Measurements from ENCODE around the gene USP25. TPM values are rescaled to one million over a fixed set of nuclear protein-coding genes. Genes with fewer than 3 reads are reported as not detected.

Gene USP25
- total and polyA plus RNA-seq, 7 donors: 20.0 to 149 (median 104) TPM

- no peaks in the 10 kb centered on the region for H3K9me3 ChIP-seq
- DNase-seq (no peak), ATAC-seq (peak in 1 of 4 donors; percentile 18)
- no peaks in the 10 kb centered on the region for H3K36me3 ChIP-seq (ENCODE audit: insufficient read depth in 1 of 2, low read depth in 1 of 2)
- H3K27me3 ChIP-seq (ENCODE audit: insufficient read depth in 3 of 3, low read length in 2 of 3): no peaks in the 10 kb centered on the region
- no peak for TF ChIP-seq CTCF (IDR thresholded peaks at IDR 0.05)
- 61 to 75% (median 68%) methylated on average over 4 of the region's 4 CpGs for WGBS, 3 donors
- intact Hi-C loops (cut with DNase I): loop anchor here in 1 of 2 donors (5.0 kb wide), 1 partner anchor 72 kb away; no protein-coding TSS in a partner anchor
- peak overlapping the region; percentile 46 for H3K27ac ChIP-seq
- peaks cover 50% of the 10 kb centered on the region for H3K4me1 ChIP-seq
- no peak overlapping the region for H3K4me3 ChIP-seq
Observed at GRCh38 chr21:15804247-15805005, 74.6 kb downstream of the USP25 start.

- TF ChIP-seq CTCF (IDR thresholded peaks at IDR 0.05): no peak
- Histone ChIP-seq H3K27me3 (ENCODE audit: insufficient read depth in 3 of 3, low read length in 2 of 3) (no peaks in the 10 kb centered on the region), H3K4me1 (peaks cover 37% of the 10 kb centered on the region), H3K27ac (peak overlapping the region; percentile 72), H3K4me3 (peak overlapping the region; percentile 42), H3K9me3 (no peaks in the 10 kb centered on the region), H3K36me3 (ENCODE audit: insufficient read depth in 1 of 2, low read depth in 1 of 2) (peaks cover 0 to 11% of the 10 kb centered on the region in 2 donors)
- intact Hi-C loops (cut with DNase I): loop anchor here in 1 of 2 donors (5.0 kb wide), 1 partner anchor 77 kb away; no protein-coding TSS in a partner anchor
- 35 to 42% (median 35%) methylated on average over 7 of the region's 7 CpGs for WGBS, 3 donors
- DNase-seq: no peak
- ATAC-seq: peak; percentile 85 to 90 (median 88)
Observed at GRCh38 chr21:15809065-15809464, 79.3 kb downstream of the USP25 start.

GRCh38 chr21:15809818-15810217, 80.0 kb downstream of the USP25 start:
- no peak for TF ChIP-seq CTCF (IDR thresholded peaks at IDR 0.05)
- Histone ChIP-seq H3K27me3 (ENCODE audit: insufficient read depth in 3 of 3, low read length in 2 of 3) (no peaks in the 10 kb centered on the region), H3K9me3 (no peaks in the 10 kb centered on the region), H3K27ac (peak overlapping the region; percentile 72), H3K36me3 (ENCODE audit: insufficient read depth in 1 of 2, low read depth in 1 of 2) (peaks cover 0 to 13% of the 10 kb centered on the region in 2 donors), H3K4me3 (peak overlapping the region; percentile 42), H3K4me1 (peaks cover 31% of the 10 kb centered on the region)
- WGBS, 3 donors: 24 to 37% (median 29%) methylated on average over 3 of the region's 3 CpGs
- ATAC-seq: peak; percentile 58 to 67 (median 62)
- intact Hi-C loops (cut with DNase I): loop anchor here in 1 of 2 donors (5.0 kb wide), 1 partner anchor 78 kb away; no protein-coding TSS in a partner anchor
- DNase-seq: peak; percentile 16 to 57

GRCh38 chr21:15815285-15815684, 85.5 kb downstream of the USP25 start:
- no peak for TF ChIP-seq CTCF (IDR thresholded peaks at IDR 0.05)
- Histone ChIP-seq H3K36me3 (ENCODE audit: insufficient read depth in 1 of 2, low read depth in 1 of 2) (peaks cover 0 to 51% of the 10 kb centered on the region in 2 donors), H3K4me3 (no peak overlapping the region), H3K27me3 (ENCODE audit: insufficient read depth in 3 of 3, low read length in 2 of 3) (no peaks in the 10 kb centered on the region), H3K4me1 (peaks cover 10% of the 10 kb centered on the region), H3K9me3 (no peaks in the 10 kb centered on the region), H3K27ac (no peak overlapping the region)
- WGBS, 3 donors: 95 to 98% (median 96%) methylated on average over 3 of the region's 3 CpGs
- intact Hi-C loops (cut with DNase I): loop anchor here in 1 of 2 donors (5.0 kb wide), 1 partner anchor 73 kb away; no protein-coding TSS in a partner anchor
- no peak for DNase-seq
- no peak for ATAC-seq

Data from psoas muscle (tissue), 8 donors.